Measurements from ENCODE around the gene PRKG1. TPM values are rescaled to one million over a fixed set of nuclear protein-coding genes. Genes with fewer than 3 reads are reported as not detected.

PRKG1 gene
- total RNA-seq, 1 donor from 2014 or later = 26.4 TPM

DNA sequence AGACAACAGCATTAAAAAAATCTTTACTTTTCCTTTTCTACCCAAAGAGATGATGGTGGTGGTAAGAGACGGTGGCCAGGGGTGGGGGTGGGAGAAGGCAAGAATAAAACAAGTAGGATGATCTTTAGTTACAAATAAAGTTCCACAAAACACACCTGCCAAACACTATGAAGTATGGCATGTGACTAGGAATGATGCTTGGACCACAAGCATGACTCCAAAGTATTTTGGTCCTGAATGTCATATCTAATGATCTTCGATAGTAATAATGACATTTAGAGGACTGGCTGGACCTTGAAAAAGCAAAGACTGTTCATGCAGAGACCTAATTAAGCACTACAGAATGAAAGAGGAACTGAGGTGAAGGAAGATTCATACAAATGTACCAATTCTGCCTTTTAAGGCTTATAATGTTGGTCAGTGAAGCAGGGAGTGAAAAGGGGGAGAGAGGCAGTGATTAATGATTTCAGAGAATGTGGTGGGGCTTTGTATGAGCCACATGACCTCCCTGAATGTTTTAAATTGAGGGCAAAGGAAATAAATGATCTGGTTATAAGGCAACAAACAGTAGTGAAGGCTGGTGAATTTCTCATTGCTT is 1210.2 kb downstream of the PRKG1 start:
- H3K4me3 Mint-ChIP-seq = no peak overlapping the region
- H2AFZ ChIP-seq (replicated peaks) = no peak overlapping the region
- H3K36me3 Mint-ChIP-seq = no peaks in the 10 kb centered on the region
- H3K4me3 ChIP-seq = no peak overlapping the region
- H3K27ac ChIP-seq = no peak overlapping the region
- no peak for DNase-seq (ENCODE audit: low spot score)
- H3K4me1 ChIP-seq = no peaks in the 10 kb centered on the region
- no peaks in the 10 kb centered on the region for H3K9me3 Mint-ChIP-seq
- H3K9me3 ChIP-seq (ENCODE audit: low read depth) = no peaks in the 10 kb centered on the region
- no peaks in the 10 kb centered on the region for H3K36me3 ChIP-seq
- no peak overlapping the region for H3K27ac Mint-ChIP-seq
- no peaks in the 10 kb centered on the region for H3K79me2 ChIP-seq (ENCODE audit: low read depth)
- H3K9ac ChIP-seq = no peak overlapping the region
- TF ChIP-seq EZH2 (IDR thresholded peaks at IDR 0.05) (no peak), EZH2phosphoT487 (IDR thresholded peaks at IDR 0.05) (no peak), CTCF (IDR thresholded peaks at IDR 0.05) (no peak)
- H3K27me3 ChIP-seq = no peaks in the 10 kb centered on the region
- no peaks in the 10 kb centered on the region for H3F3A ChIP-seq (ENCODE audit: low read depth)
- no peaks in the 10 kb centered on the region for H3K4me1 Mint-ChIP-seq
- no peaks in the 10 kb centered on the region for H4K20me1 ChIP-seq (ENCODE audit: low read depth)
- H3K27me3 Mint-ChIP-seq (ENCODE audit: insufficient read depth, low read depth) = no peaks in the 10 kb centered on the region
- no peak overlapping the region for H3K4me2 ChIP-seq

DNA sequence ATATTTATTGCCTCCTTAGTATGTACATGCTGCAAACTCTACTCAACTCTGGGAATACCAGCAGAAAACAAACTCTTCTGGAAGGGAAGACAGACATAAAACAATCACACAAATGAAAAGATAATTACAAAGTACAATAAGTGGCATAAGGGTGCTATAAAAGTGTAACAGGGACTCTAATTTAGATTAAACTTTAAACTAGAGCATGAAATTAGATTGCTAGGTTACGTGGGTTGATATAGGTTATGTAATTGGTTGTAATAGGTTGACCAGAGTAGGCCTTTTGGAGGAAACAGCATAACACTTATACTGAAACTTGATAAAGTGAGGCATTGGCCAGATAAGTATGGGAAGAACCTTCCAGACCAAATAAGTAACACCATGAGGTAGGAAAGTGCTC is 1213.6 kb downstream of the PRKG1 start:
- Mint-ChIP-seq H3K9me3 (no peaks in the 10 kb centered on the region), H3K27me3 (ENCODE audit: insufficient read depth, low read depth) (no peaks in the 10 kb centered on the region), H3K4me3 (no peak overlapping the region), H3K27ac (no peak overlapping the region), H3K4me1 (no peaks in the 10 kb centered on the region), H3K36me3 (no peaks in the 10 kb centered on the region)
- H4K20me1 ChIP-seq (ENCODE audit: low read depth) = no peaks in the 10 kb centered on the region
- H3F3A ChIP-seq (ENCODE audit: low read depth) = no peaks in the 10 kb centered on the region
- no peak overlapping the region for H3K4me3 ChIP-seq
- no peak overlapping the region for H2AFZ ChIP-seq (replicated peaks)
- no peaks in the 10 kb centered on the region for H3K36me3 ChIP-seq
- H3K4me1 ChIP-seq = no peaks in the 10 kb centered on the region
- H3K9ac ChIP-seq = no peak overlapping the region
- DNase-seq (ENCODE audit: low spot score) = no peak
- H3K27ac ChIP-seq = no peak overlapping the region
- no peaks in the 10 kb centered on the region for H3K27me3 ChIP-seq
- TF ChIP-seq EZH2phosphoT487 (IDR thresholded peaks at IDR 0.05) = no peak
- no peak for TF ChIP-seq EZH2 (IDR thresholded peaks at IDR 0.05)
- no peak for TF ChIP-seq CTCF (IDR thresholded peaks at IDR 0.05)
- H3K4me2 ChIP-seq = no peak overlapping the region
- no peaks in the 10 kb centered on the region for H3K79me2 ChIP-seq (ENCODE audit: low read depth)
- no peaks in the 10 kb centered on the region for H3K9me3 ChIP-seq (ENCODE audit: low read depth)

GRCh38 chr10:52297747-52298146 is 1223.5 kb downstream of the PRKG1 start:
- H3K27ac Mint-ChIP-seq = no peak overlapping the region
- Histone ChIP-seq H3K9ac (no peak overlapping the region), H3K4me1 (no peaks in the 10 kb centered on the region), H3K27ac (no peak overlapping the region), H3K79me2 (ENCODE audit: low read depth) (no peaks in the 10 kb centered on the region), H3K27me3 (no peaks in the 10 kb centered on the region), H3F3A (ENCODE audit: low read depth) (peaks cover 6% of the 10 kb centered on the region), H3K36me3 (no peaks in the 10 kb centered on the region), H3K9me3 (ENCODE audit: low read depth) (no peaks in the 10 kb centered on the region), H4K20me1 (ENCODE audit: low read depth) (no peaks in the 10 kb centered on the region), H3K4me3 (no peak overlapping the region), H2AFZ (replicated peaks) (no peak overlapping the region), H3K4me2 (no peak overlapping the region)
- no peak overlapping the region for H3K4me3 Mint-ChIP-seq
- no peaks in the 10 kb centered on the region for H3K9me3 Mint-ChIP-seq
- H3K36me3 Mint-ChIP-seq = no peaks in the 10 kb centered on the region
- no peak for DNase-seq (ENCODE audit: low spot score)
- TF ChIP-seq EZH2 (IDR thresholded peaks at IDR 0.05) (no peak), CTCF (IDR thresholded peaks at IDR 0.05) (no peak), EZH2phosphoT487 (IDR thresholded peaks at IDR 0.05) (no peak)
- H3K27me3 Mint-ChIP-seq (ENCODE audit: insufficient read depth, low read depth) = no peaks in the 10 kb centered on the region
- H3K4me1 Mint-ChIP-seq = no peaks in the 10 kb centered on the region
